Measurements from ENCODE around the gene MYLK.

DNA sequence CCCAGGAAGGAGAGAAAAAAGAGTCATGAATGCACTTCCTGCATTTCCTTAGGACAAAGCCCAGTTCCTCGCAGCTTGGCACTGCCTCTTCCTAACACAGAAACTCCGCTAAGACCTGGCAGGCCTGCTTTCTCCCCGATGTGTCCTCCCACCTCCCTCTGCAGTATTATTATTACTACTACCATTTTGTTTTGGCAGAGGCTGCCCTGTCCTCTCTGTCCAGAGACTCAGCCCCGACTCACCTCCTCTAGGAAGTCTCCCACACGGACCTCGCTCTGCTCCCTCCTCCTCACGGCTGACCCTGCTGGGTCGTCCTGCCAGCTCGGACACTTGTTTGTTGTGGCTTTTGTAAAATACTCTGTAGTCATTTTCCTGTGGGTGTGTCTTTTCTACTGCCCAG, 192.1 kb downstream of the MYLK start:
- TF ChIP-seq, protein P1, sequence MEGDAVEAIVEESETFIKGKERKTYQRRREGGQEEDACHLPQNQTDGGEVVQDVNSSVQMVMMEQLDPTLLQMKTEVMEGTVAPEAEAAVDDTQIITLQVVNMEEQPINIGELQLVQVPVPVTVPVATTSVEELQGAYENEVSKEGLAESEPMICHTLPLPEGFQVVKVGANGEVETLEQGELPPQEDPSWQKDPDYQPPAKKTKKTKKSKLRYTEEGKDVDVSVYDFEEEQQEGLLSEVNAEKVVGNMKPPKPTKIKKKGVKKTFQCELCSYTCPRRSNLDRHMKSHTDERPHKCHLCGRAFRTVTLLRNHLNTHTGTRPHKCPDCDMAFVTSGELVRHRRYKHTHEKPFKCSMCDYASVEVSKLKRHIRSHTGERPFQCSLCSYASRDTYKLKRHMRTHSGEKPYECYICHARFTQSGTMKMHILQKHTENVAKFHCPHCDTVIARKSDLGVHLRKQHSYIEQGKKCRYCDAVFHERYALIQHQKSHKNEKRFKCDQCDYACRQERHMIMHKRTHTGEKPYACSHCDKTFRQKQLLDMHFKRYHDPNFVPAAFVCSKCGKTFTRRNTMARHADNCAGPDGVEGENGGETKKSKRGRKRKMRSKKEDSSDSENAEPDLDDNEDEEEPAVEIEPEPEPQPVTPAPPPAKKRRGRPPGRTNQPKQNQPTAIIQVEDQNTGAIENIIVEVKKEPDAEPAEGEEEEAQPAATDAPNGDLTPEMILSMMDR (IDR thresholded peaks at IDR 0.05) = no peak
- no peak for TF ChIP-seq EZH2 (IDR thresholded peaks at IDR 0.05; ENCODE audit: borderline replicate concordance, insufficient read depth, low read depth, low read length, poor library complexity, severe bottlenecking)

Data from B cell (primary cell).